ENCODE results near the gene JUP. TPM values are rescaled to one million over a fixed set of nuclear protein-coding genes. Genes with fewer than 3 reads are reported as not detected.

The JUP gene
- total and polyA plus RNA-seq, 2 of the 13 experiments (the other 11 are each of a cell fraction or from before 2014, with no cell fraction given): 12.1 to 20.6 TPM

- no peak for TF ChIP-seq ZBTB40 (IDR thresholded peaks at IDR 0.05)
- TF ChIP-seq ZBTB40 (CRISPR knock-in tag; IDR thresholded peaks at IDR 0.05): no peak
- TF ChIP-seq ZBTB20 (CRISPR knock-in tag; IDR thresholded peaks at IDR 0.05; ENCODE audit: borderline replicate concordance, low read depth): 0 out of 2 replicates have a peak, but pooled peaks have one; percentile 2
- TF ChIP-seq ZNF609 (CRISPR knock-in tag; IDR thresholded peaks at IDR 0.05; ENCODE audit: borderline replicate concordance): 0 out of 2 replicates have a peak, but pooled peaks have one; percentile 6
- TF ChIP-seq ZBTB4 (CRISPR knock-in tag; IDR thresholded peaks at IDR 0.05; ENCODE audit: borderline replicate concordance): no peak
- 0 out of 2 replicates have a peak, but pooled peaks have one; percentile 4 for TF ChIP-seq MED1 (CRISPR knock-in tag; IDR thresholded peaks at IDR 0.05)
- no peak for TF ChIP-seq MIER3 (CRISPR knock-in tag; IDR thresholded peaks at IDR 0.05; ENCODE audit: borderline replicate concordance)
- 0 out of 2 replicates have a peak, but pooled peaks have one; percentile 3 for TF ChIP-seq ZNF431 (CRISPR knock-in tag; IDR thresholded peaks at IDR 0.05; ENCODE audit: borderline replicate concordance, low read depth)
- peak; percentile 26; the same call in 1 of the 2 replicates for TF ChIP-seq ZNF780A (CRISPR knock-in tag; IDR thresholded peaks at IDR 0.05)
Measured at GRCh38 chr17:41835214-41835799, 48.8 kb upstream of the JUP start (continued).
